Effector CD4-positive, alpha-beta T cell (primary cell): ENCODE measurements around the gene ROBO2.

Experiments used
- DNase-seq: peaks from one replicate; pipeline ENCODE4 v3.0.0-alpha.2; 2020

ROBO2 gene

GRCh38 chr3:77122652-77123051, 82.8 kb downstream of the ROBO2 start:
- no peak for DNase-seq

GRCh38 chr3:77125966-77126365, 86.1 kb downstream of the ROBO2 start:
- DNase-seq = no peak

- no peak for DNase-seq
Observed at GRCh38 chr3:77134769-77135168, 94.9 kb downstream of the ROBO2 start.

GRCh38 chr3:77137559-77137958, 97.7 kb downstream of the ROBO2 start:
- no peak for DNase-seq

DNA sequence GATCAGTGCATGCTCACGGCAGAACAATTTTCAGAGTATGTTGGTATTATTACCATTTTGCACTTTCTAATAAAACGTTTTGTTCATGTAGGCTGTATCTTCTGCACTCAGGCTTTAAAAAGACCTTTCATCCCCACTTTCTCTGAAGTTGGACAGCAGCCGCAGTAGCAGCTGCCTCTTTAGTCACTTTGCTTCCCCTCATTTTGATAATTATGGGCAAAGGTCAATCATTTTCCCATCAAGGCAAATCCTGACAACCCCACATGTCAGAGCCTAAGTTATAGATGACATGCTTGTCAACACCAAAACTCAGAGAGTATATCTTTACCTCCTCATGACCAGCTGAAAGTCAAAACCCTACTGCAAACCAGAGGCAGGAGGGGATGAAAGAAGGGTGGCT, 99.7 kb downstream of the ROBO2 start:
- no peak for DNase-seq

DNA sequence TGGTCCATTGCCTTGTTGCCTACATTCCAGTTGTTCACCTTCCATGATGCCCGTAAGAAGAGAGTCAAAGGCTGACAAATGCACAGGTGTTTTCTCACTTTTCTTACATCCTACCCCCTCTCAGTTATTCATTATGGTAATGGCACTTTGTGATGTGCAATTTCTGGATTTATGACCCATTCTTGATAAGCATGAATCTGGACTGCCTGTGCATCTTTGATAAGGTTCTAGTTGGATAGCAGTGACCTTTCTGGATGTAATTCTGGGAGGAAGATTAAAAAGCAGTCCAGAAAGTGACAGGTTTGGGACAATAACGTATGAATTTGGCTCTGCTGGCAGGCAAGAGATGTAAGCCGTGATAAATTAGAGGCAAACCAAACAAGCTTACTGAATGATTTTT, 101.5 kb downstream of the ROBO2 start:
- DNase-seq = no peak

DNA sequence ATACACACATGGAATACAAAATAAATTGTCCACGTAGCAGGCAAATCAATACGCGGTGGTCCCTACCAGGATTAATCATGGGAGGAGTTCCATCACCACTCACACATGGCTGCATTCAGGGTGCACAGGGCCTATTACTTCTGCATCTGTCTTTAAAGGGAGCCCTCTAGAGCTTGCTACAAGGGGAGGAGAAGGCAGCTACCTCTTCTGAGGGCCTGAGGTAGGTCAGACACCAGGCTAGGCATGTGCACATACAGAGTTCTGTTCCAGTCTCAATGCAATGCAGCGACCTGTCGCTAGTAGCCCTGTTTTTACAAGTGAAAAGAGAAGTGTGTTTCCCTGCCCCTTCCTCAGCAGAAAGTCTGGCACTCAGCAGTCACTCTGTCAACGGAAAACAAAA, 102.7 kb downstream of the ROBO2 start:
- DNase-seq = no peak

GRCh38 chr3:77146004-77146403, 106.1 kb downstream of the ROBO2 start:
- no peak for DNase-seq

DNA sequence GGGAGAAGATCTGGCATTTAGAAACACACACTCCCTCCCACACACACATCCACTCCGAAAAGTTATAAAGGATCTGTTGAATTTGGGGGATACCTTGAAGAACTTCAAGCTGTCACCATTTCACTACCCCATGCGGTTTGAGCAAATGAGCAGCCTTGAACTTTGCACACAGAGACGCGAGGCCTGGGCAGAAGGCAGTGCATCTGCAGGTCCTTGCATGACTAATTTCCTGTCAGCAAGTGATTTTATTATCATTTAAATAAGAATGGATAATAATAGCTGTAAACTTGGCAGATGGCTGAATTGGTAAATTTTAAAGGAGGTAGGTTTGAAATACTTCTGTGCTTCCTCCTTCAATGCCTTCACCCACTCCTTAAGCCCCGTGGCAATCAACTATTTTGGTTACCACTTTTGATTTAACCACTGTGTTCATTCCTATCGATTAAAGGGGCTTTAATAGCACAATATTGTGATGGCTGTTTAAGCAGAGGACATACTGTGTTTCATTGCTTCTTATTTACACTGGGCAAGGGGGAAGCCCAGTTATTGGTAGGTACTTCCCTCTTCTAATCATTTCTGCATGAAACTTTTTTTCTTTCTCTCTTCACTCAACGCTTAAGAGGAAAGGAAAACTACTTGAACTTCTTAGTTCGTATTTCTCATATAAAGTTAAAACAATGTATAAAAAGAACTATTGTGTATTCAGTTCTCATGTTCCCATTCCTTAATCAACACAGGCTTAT, 108.1 kb downstream of the ROBO2 start:
- DNase-seq = no peak

- DNase-seq = no peak
Observed at GRCh38 chr3:77149382-77149781, 109.5 kb downstream of the ROBO2 start.

DNA sequence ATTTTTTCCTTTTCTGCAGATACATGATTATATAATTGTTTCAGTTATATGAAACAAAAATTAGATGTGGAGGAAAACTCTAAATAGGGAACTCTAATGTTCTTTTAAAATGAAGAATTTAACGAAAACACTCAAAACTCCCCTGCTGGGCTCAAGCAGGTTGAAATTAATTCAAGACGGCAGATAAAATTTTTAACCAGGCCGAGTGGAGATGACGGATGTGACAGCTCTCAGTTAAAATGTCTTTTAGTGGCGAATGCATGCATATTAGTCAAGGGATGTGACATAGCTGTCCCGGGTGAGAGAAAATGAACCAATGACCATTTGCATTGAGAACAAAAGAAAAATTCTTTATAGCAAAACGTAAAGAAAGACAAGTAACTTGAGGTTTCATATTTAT, 110.1 kb downstream of the ROBO2 start:
- DNase-seq = no peak

DNA sequence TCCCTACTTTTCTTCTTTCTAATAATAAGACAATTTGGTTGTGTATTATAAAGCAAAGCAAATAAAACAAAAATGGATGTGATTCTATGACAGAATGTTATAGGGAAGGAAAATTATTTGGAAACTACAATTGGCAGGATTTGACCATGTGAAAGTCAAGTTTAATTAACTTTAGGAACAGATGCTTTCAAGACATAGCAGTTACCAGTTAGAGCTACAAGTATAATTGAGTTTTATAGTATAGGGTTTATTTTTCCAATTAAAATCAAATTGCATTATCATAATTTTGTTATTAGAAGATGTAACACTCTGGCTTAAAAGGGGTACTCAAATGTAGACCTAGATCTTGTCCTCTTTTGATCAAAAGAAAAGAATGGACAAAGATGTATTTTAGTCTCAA, 110.9 kb downstream of the ROBO2 start:
- DNase-seq = no peak

- DNase-seq = no peak
Observed at GRCh38 chr3:77158730-77159581, 119.1 kb downstream of the ROBO2 start.

DNA sequence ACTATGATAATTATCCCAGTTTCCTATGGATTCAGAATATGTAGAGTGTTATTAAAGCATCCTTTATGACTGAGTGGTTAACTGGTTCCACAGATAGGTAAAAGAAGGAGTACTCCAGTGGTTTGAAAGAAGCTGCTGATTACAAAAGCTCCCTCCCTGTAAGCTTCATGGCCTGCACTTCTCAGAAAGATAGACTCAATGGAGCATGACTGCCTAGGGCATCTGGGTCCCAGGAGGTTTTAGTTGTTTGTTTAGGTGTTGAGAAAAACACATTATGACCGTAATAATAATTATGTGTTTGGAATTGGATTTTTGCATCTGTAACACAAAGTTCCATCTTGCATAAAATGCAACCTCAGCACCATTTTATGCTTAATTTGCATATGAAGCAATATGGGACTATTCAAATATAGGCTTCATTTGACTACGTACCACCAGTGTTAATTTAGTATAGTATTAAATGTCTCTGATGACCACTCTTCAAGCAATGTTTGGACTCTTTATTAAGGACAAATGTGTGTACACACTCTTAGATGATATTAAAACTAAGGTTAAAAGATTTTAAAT, 121.1 kb downstream of the ROBO2 start:
- no peak for DNase-seq

GRCh38 chr3:77169823-77170222, 129.9 kb downstream of the ROBO2 start:
- no peak for DNase-seq

- no peak for DNase-seq
Observed at GRCh38 chr3:77171026-77171425, 131.1 kb downstream of the ROBO2 start.

GRCh38 chr3:77179762-77180161, 139.9 kb downstream of the ROBO2 start:
- no peak for DNase-seq

GRCh38 chr3:77182341-77182740, 142.4 kb downstream of the ROBO2 start:
- no peak for DNase-seq

DNA sequence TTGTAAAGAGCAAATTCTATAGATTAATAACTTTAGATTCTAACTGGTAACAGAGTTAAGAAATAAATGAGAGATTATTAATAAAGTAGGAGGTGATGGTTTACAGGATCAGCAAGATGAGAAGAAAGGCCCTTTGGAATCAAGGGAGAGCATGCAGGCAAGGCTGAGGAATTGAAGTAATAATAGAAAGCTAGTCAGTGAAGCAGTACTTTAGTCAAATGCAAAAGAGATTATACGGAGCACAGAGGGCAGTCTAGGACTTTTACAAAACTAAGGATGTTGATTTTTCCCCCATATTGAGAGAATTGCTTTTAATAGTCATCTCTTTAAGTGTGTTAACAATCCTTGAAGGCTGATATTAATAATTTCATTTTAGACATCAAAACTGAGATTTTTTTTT, 146.4 kb downstream of the ROBO2 start:
- DNase-seq = no peak

GRCh38 chr3:77186728-77187127, 146.8 kb downstream of the ROBO2 start:
- no peak for DNase-seq

- DNase-seq = no peak
Observed at GRCh38 chr3:77188210-77188609, 148.3 kb downstream of the ROBO2 start.

DNA sequence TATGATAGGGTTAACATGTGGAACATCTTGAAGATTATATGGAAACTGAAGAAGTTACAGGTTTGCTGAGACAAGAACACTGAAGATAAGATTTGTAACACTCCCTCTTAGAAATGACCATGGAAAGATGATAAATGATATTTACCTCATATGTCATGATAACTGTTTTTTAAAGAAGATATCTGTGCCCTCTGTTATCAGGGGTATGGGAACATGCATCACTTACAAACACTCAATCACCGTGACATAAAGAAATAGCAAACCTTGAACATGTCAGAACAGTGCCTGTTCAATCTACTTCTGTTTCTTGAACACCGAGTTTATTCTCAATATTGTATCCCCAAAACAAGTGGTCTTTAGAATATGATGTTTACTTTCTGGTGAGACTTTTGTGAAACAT, 149.4 kb downstream of the ROBO2 start:
- no peak for DNase-seq

DNA sequence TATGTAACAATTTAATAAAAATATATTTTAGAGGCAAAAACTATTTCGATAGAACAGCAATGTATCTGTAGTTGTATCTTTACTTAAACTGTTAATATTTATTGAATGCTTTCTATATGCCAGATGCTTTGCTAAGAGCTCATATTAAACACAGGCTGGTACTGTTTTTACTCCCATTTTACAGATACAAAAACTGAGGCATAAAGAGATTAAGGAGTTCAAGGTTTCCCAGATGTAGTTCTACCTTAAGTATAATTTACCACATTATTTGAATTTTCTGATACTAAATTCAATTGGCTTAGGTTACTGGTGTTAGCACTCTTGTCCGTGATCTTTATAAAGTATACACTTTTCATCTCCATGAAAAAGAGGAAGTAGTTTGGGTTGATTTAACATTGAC, 149.8 kb downstream of the ROBO2 start:
- no peak for DNase-seq

- DNase-seq = no peak
Observed at GRCh38 chr3:77190374-77190773, 150.5 kb downstream of the ROBO2 start.
